ENCODE measurements around the gene CASQ2. TPM values are rescaled to one million over a fixed set of nuclear protein-coding genes. Genes with fewer than 3 reads are reported as not detected.

The CASQ2 gene
- polyA plus RNA-seq, 1 of the 3 experiments (the other 2 are of a cell fraction) = not detected

- H3K36me3 ChIP-seq (replicated peaks in 1 of 2; ENCODE audit: control insufficient read depth in 1 of 2, insufficient read depth in 2 of 2, low read length in 1 of 2) = no peaks in the 10 kb centered on the region
- H2AFZ ChIP-seq (ENCODE audit: low read depth) = no peak overlapping the region
- peaks cover 9% of the 10 kb centered on the region; the same call in 1 of the 2 replicates for H3K27me3 ChIP-seq (ENCODE audit: insufficient read depth)
- POLR2A ChIA-PET = no interaction called here
- H3K9ac ChIP-seq = no peak overlapping the region
- no peaks in the 10 kb centered on the region for H3K9me3 ChIP-seq
- H3K4me1 ChIP-seq (ENCODE audit: control insufficient read depth in 1 of 2, insufficient read depth in 2 of 2, low read depth in 1 of 2, low read length in 1 of 2) = no peaks in the 10 kb centered on the region
- TF ChIP-seq CHD2 (IDR thresholded peaks at IDR 0.05; ENCODE audit: low read length, partially characterized antibody) (no peak), MEF2A (IDR thresholded peaks at IDR 0.05; ENCODE audit: borderline replicate concordance, low read depth) (no peak), JUND (IDR thresholded peaks at IDR 0.05) (no peak), RCOR1 (IDR thresholded peaks at IDR 0.05; ENCODE audit: low read length) (no peak), EP300 (IDR thresholded peaks at IDR 0.05; ENCODE audit: borderline replicate concordance in 1 of 2, low read depth in 1 of 2, low read length in 1 of 2) (no peak), NRF1 (IDR thresholded peaks at IDR 0.05; ENCODE audit: low read depth, low read length) (no peak), TCF12 (IDR thresholded peaks at IDR 0.05) (no peak), GABPA (IDR thresholded peaks at IDR 0.05; ENCODE audit: low read depth) (no peak), YY1 (IDR thresholded peaks at IDR 0.05; ENCODE audit: low read depth) (no peak), ELF1 (IDR thresholded peaks at IDR 0.05) (no peak), TEAD4 (IDR thresholded peaks at IDR 0.05; ENCODE audit: borderline replicate concordance, insufficient read depth) (no peak), RFX5 (IDR thresholded peaks at IDR 0.05; ENCODE audit: low read length) (no peak), REST (IDR thresholded peaks at IDR 0.05; ENCODE audit: low read depth, low read length) (no peak), RXRA (IDR thresholded peaks at IDR 0.05; ENCODE audit: borderline replicate concordance, low read depth) (no peak)
- TF ChIP-seq, protein P1, sequence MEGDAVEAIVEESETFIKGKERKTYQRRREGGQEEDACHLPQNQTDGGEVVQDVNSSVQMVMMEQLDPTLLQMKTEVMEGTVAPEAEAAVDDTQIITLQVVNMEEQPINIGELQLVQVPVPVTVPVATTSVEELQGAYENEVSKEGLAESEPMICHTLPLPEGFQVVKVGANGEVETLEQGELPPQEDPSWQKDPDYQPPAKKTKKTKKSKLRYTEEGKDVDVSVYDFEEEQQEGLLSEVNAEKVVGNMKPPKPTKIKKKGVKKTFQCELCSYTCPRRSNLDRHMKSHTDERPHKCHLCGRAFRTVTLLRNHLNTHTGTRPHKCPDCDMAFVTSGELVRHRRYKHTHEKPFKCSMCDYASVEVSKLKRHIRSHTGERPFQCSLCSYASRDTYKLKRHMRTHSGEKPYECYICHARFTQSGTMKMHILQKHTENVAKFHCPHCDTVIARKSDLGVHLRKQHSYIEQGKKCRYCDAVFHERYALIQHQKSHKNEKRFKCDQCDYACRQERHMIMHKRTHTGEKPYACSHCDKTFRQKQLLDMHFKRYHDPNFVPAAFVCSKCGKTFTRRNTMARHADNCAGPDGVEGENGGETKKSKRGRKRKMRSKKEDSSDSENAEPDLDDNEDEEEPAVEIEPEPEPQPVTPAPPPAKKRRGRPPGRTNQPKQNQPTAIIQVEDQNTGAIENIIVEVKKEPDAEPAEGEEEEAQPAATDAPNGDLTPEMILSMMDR (IDR thresholded peaks at IDR 0.05) = no peak
- TF ChIP-seq, protein P2, sequence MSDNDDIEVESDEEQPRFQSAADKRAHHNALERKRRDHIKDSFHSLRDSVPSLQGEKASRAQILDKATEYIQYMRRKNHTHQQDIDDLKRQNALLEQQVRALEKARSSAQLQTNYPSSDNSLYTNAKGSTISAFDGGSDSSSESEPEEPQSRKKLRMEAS (IDR thresholded peaks at IDR 0.05; ENCODE audit: low read depth) = no peak
- TF ChIP-seq, protein P3, sequence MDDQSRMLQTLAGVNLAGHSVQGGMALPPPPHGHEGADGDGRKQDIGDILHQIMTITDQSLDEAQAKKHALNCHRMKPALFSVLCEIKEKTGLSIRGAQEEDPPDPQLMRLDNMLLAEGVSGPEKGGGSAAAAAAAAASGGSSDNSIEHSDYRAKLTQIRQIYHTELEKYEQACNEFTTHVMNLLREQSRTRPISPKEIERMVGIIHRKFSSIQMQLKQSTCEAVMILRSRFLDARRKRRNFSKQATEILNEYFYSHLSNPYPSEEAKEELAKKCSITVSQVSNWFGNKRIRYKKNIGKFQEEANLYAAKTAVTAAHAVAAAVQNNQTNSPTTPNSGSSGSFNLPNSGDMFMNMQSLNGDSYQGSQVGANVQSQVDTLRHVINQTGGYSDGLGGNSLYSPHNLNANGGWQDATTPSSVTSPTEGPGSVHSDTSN (IDR thresholded peaks at IDR 0.05) = no peak
- TF ChIP-seq, protein P4, sequence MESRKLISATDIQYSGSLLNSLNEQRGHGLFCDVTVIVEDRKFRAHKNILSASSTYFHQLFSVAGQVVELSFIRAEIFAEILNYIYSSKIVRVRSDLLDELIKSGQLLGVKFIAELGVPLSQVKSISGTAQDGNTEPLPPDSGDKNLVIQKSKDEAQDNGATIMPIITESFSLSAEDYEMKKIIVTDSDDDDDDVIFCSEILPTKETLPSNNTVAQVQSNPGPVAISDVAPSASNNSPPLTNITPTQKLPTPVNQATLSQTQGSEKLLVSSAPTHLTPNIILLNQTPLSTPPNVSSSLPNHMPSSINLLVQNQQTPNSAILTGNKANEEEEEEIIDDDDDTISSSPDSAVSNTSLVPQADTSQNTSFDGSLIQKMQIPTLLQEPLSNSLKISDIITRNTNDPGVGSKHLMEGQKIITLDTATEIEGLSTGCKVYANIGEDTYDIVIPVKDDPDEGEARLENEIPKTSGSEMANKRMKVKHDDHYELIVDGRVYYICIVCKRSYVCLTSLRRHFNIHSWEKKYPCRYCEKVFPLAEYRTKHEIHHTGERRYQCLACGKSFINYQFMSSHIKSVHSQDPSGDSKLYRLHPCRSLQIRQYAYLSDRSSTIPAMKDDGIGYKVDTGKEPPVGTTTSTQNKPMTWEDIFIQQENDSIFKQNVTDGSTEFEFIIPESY (IDR thresholded peaks at IDR 0.05; ENCODE audit: borderline replicate concordance, low read depth) = no peak
- H3F3A ChIP-seq (replicated peaks; ENCODE audit: insufficient read depth) = no peaks in the 10 kb centered on the region
- no peak for DNase-seq
- 29% methylated on average over 7 of the region's 8 CpGs for WGBS (ENCODE audit: low lambda C conversion rate)
- CTCF ChIA-PET = interaction anchor here (1.0 to 1.9 kb wide), 6 partner anchors 10 to 147 kb away, joined by 3 to 7 read pairs (median 4); no protein-coding TSS in a partner anchor
- no peak overlapping the region for H3K27ac ChIP-seq (ENCODE audit: low read depth in 2 of 2, low read length in 1 of 2)
- no peaks in the 10 kb centered on the region for H4K20me1 ChIP-seq (ENCODE audit: insufficient read depth)
- no peak overlapping the region for H3K4me2 ChIP-seq
- H3K9me2 ChIP-seq = no peaks in the 10 kb centered on the region
- no peaks in the 10 kb centered on the region for H3K79me2 ChIP-seq (ENCODE audit: insufficient read depth)
- no peak overlapping the region for H3K4me3 ChIP-seq (ENCODE audit: low read depth in 2 of 2, low read length in 1 of 2)
These were observed 12.8 kb downstream of the CASQ2 start for GRCh38 chr1:115755456-115756370.

Data from SK-N-SH (cell line).